ENCODE data around the gene CHDH.

CHDH gene

GRCh38 chr3:53763353-53763752 lies 82.9 kb downstream of the CHDH start:
- Histone ChIP-seq H3K27ac (ENCODE audit: low read depth, low read length, poor library complexity, severe bottlenecking) (no peak overlapping the region), H3K9me2 (ENCODE audit: low read depth, low read length) (no peaks in the 10 kb centered on the region), H4K20me1 (ENCODE audit: insufficient read depth, low read length) (no peaks in the 10 kb centered on the region), H3K9ac (ENCODE audit: low read length) (no peak overlapping the region), H3K4me1 (ENCODE audit: insufficient read depth, low read length, severe bottlenecking) (no peaks in the 10 kb centered on the region), H3K27me3 (ENCODE audit: insufficient read depth, low read length) (no peaks in the 10 kb centered on the region), H3K79me2 (ENCODE audit: insufficient read depth, low read length) (no peaks in the 10 kb centered on the region), H3F3A (ENCODE audit: insufficient read depth, low read length) (no peaks in the 10 kb centered on the region), H3K4me3 (ENCODE audit: low read depth, low read length, poor library complexity, severe bottlenecking) (no peak overlapping the region), H2AFZ (ENCODE audit: low read length) (no peak overlapping the region), H3K36me3 (ENCODE audit: insufficient read depth, low read length) (no peaks in the 10 kb centered on the region), H3K4me2 (ENCODE audit: low read length) (no peak overlapping the region), H3K9me3 (ENCODE audit: low read length) (no peaks in the 10 kb centered on the region)
- TF ChIP-seq EZH2 (IDR thresholded peaks at IDR 0.05; ENCODE audit: borderline replicate concordance, low read length) (no peak), CTCF (IDR thresholded peaks at IDR 0.05; ENCODE audit: low read length) (no peak)
